HepG2 (cell line): ENCODE data around the gene SP6. TPM values are rescaled to one million over a fixed set of nuclear protein-coding genes. Genes with fewer than 3 reads are reported as not detected.

Experiments used
- AKAP8 ChIP-seq: sonication (generic); formaldehyde crosslinking; IDR thresholded peaks from 2 replicates; pipeline ENCODE4 v1.5.1; 2020; ENCODE audit warnings: mild to moderate bottlenecking, missing genetic modification reagents
- BCL3 ChIP-seq: sonication (generic); formaldehyde crosslinking; IDR thresholded peaks from 2 replicates; pipeline ENCODE4 v1.5.1; 2020; ENCODE audit warnings: mild to moderate bottlenecking, missing genetic modification reagents, moderate library complexity
- CCDC6 ChIP-seq: sonication (generic); formaldehyde crosslinking; IDR thresholded peaks from 2 replicates; pipeline ENCODE4 v1.8.1; 2022; ENCODE audit warnings: mild to moderate bottlenecking, missing genetic modification reagents, moderate library complexity
- DMAP1 ChIP-seq: IDR thresholded peaks from 2 replicates; pipeline ENCODE4 v1.6.1; 2016
- MBD4 ChIP-seq: IDR thresholded peaks from 2 replicates; pipeline ENCODE4 v1.6.1; 2012; ENCODE audit warnings: low read length, inconsistent platforms, borderline replicate concordance
- PRDM15 ChIP-seq: sonication (generic); formaldehyde crosslinking; IDR thresholded peaks from 2 replicates; pipeline ENCODE4 v1.4.0; 2020; ENCODE audit warnings: missing genetic modification reagents
- SALL1 ChIP-seq: sonication (generic); formaldehyde crosslinking; IDR thresholded peaks from 2 replicates; pipeline ENCODE4 v1.8.0; 2022; ENCODE audit warnings: mild to moderate bottlenecking, missing genetic modification reagents
- SIX1 ChIP-seq: sonication (generic); formaldehyde crosslinking; IDR thresholded peaks from 2 replicates; pipeline ENCODE4 v1.4.0; 2020; ENCODE audit warnings: missing genetic modification reagents, borderline replicate concordance
- SYNCRIP ChIP-seq: fragments of 200-400 bp; formaldehyde crosslinking; IDR thresholded peaks from 2 replicates; pipeline ENCODE4 v1.6.1; 2018; ENCODE audit warnings: mild to moderate bottlenecking, low read depth, low read length; ENCODE audit not compliant: insufficient read depth
- TOPORS ChIP-seq: sonication (generic); formaldehyde crosslinking; IDR thresholded peaks from 2 replicates; pipeline ENCODE4 v1.8.0; 2023; ENCODE audit warnings: mild to moderate bottlenecking, missing genetic modification reagents
- TRIM22 ChIP-seq: fragments of 450-650 bp; IDR thresholded peaks from 2 replicates; pipeline ENCODE4 v1.6.1; 2017
- ZBTB21 ChIP-seq: sonication (generic); formaldehyde crosslinking; IDR thresholded peaks from 2 replicates; pipeline ENCODE4 v1.4.0; 2020; ENCODE audit warnings: missing genetic modification reagents
- ZNF44 ChIP-seq: sonication (generic); formaldehyde crosslinking; IDR thresholded peaks from 2 replicates; pipeline ENCODE4 v1.5.1; 2020; ENCODE audit warnings: mild to moderate bottlenecking, missing genetic modification reagents
- ZNF652 ChIP-seq: IDR thresholded peaks from 2 replicates; pipeline ENCODE4 v1.6.1; 2016; ENCODE audit warnings: low read depth, borderline replicate concordance
- ZNF713 ChIP-seq: sonication (generic); formaldehyde crosslinking; IDR thresholded peaks from 2 replicates; pipeline ENCODE4 v1.4.0; 2020; ENCODE audit warnings: mild to moderate bottlenecking, missing genetic modification reagents
- ZNF780A ChIP-seq: sonication (generic); formaldehyde crosslinking; IDR thresholded peaks from 2 replicates; pipeline ENCODE4 v1.8.0; 2022; ENCODE audit warnings: mild to moderate bottlenecking, missing genetic modification reagents, moderate library complexity
- ZNF788 ChIP-seq: sonication (generic); formaldehyde crosslinking; IDR thresholded peaks from 2 replicates; pipeline ENCODE4 v1.5.0; 2020; ENCODE audit warnings: mild to moderate bottlenecking, missing genetic modification reagents, borderline replicate concordance
- polyA plus RNA-seq, 8 experiments: library from polyadenylated mRNA; depleted of rRNA in 3 of 8; stranded (reverse) in 7 of 8; unstranded in 1 of 8; fragments of >200 nt; fragmentation: Illumina TruSeq in 4 of 8; extraction: Trizol in 4 of 8; gene quantifications; 2 replicates each; pipeline versions ENCODE4 v1.2.1 to v1.2.3, GENCODE V29; 2011 to 2016; ENCODE audit warnings: low read depth in 4 of 8, missing spikeins in 1 of 8, mixed read lengths in 1 of 8; ENCODE audit not compliant: insufficient read depth in 1 of 8
- total RNA-seq, 5 experiments: library from RNA; depleted of rRNA; stranded (reverse); fragments of >200 nt; fragmentation: Illumina TruSeq; extraction: Trizol; gene quantifications; 2 replicates each; pipeline ENCODE4 v1.2.3, GENCODE V29; 2016; ENCODE audit warnings: low read depth in 1 of 5
- TF ChIP-seq, protein P1 (sequence below): sonication (generic); formaldehyde crosslinking; IDR thresholded peaks from 2 replicates; pipeline ENCODE4 v1.4.0; 2020; ENCODE audit warnings: low read depth, mild to moderate bottlenecking, missing genetic modification reagents
- TF ChIP-seq, protein P2 (sequence below): sonication (generic); formaldehyde crosslinking; IDR thresholded peaks from 2 replicates; pipeline ENCODE4 v1.9.0; 2021; ENCODE audit warnings: missing genetic modification reagents, borderline replicate concordance

SP6 gene
- total and polyA plus RNA-seq, 2 of the 13 experiments (the other 11 are each of a cell fraction or from before 2014, with no cell fraction given) = 0.07 TPM

GRCh38 chr17:47895347-47895855, 44.4 kb upstream of the SP6 start (continued):
- 0 out of 2 replicates have a peak, but pooled peaks have one; percentile 75 for TF ChIP-seq TOPORS
- no peak for TF ChIP-seq ZNF713 (CRISPR knock-in tag)
- TF ChIP-seq ZNF44 (CRISPR knock-in tag) = no peak
- peak; percentile 80 for TF ChIP-seq SALL1
- TF ChIP-seq MBD4 = no peak
- no peak for TF ChIP-seq AKAP8 (CRISPR knock-in tag)
- TF ChIP-seq PRDM15 (CRISPR knock-in tag) = no peak
- TF ChIP-seq ZNF652 (CRISPR knock-in tag) = no peak
- TF ChIP-seq, protein P1, sequence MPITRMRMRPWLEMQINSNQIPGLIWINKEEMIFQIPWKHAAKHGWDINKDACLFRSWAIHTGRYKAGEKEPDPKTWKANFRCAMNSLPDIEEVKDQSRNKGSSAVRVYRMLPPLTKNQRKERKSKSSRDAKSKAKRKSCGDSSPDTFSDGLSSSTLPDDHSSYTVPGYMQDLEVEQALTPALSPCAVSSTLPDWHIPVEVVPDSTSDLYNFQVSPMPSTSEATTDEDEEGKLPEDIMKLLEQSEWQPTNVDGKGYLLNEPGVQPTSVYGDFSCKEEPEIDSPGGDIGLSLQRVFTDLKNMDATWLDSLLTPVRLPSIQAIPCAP = no peak
- no peak; the same call in 1 of the 2 replicates for TF ChIP-seq BCL3
- no peak for TF ChIP-seq CCDC6 (CRISPR knock-in tag)
- no peak for TF ChIP-seq ZNF780A
- peak; percentile 36; the same call in 1 of the 2 replicates for TF ChIP-seq ZNF788
- TF ChIP-seq, protein P2, sequence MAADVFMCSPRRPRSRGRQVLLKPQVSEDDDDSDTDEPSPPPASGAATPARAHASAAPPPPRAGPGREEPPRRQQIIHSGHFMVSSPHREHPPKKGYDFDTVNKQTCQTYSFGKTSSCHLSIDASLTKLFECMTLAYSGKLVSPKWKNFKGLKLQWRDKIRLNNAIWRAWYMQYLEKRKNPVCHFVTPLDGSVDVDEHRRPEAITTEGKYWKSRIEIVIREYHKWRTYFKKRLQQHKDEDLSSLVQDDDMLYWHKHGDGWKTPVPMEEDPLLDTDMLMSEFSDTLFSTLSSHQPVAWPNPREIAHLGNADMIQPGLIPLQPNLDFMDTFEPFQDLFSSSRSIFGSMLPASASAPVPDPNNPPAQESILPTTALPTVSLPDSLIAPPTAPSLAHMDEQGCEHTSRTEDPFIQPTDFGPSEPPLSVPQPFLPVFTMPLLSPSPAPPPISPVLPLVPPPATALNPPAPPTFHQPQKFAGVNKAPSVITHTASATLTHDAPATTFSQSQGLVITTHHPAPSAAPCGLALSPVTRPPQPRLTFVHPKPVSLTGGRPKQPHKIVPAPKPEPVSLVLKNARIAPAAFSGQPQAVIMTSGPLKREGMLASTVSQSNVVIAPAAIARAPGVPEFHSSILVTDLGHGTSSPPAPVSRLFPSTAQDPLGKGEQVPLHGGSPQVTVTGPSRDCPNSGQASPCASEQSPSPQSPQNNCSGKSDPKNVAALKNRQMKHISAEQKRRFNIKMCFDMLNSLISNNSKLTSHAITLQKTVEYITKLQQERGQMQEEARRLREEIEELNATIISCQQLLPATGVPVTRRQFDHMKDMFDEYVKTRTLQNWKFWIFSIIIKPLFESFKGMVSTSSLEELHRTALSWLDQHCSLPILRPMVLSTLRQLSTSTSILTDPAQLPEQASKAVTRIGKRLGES (CRISPR knock-in tag) = no peak
- no peak for TF ChIP-seq SYNCRIP
- TF ChIP-seq TRIM22 = no peak
- peak; percentile 75 for TF ChIP-seq DMAP1 (CRISPR knock-in tag)
- TF ChIP-seq SIX1 = 0 out of 2 replicates have a peak, but pooled peaks have one; percentile 30
- no peak for TF ChIP-seq ZBTB21 (CRISPR knock-in tag)
